ENCODE measurements around the gene HELLS. TPM values are rescaled to one million over a fixed set of nuclear protein-coding genes. Genes with fewer than 3 reads are reported as not detected.
"Not testable (repeated sequence)": the region's sequence is repeated elsewhere in the genome, so short reads cannot be mapped to it uniquely, and the experiment has no call there.

HELLS gene
- 10 to 100 TPM in 5 of 8 experiments, 1 to 10 TPM in 3; 4.6 to 92.1 (median 12.1) TPM for total RNA-seq

DNA sequence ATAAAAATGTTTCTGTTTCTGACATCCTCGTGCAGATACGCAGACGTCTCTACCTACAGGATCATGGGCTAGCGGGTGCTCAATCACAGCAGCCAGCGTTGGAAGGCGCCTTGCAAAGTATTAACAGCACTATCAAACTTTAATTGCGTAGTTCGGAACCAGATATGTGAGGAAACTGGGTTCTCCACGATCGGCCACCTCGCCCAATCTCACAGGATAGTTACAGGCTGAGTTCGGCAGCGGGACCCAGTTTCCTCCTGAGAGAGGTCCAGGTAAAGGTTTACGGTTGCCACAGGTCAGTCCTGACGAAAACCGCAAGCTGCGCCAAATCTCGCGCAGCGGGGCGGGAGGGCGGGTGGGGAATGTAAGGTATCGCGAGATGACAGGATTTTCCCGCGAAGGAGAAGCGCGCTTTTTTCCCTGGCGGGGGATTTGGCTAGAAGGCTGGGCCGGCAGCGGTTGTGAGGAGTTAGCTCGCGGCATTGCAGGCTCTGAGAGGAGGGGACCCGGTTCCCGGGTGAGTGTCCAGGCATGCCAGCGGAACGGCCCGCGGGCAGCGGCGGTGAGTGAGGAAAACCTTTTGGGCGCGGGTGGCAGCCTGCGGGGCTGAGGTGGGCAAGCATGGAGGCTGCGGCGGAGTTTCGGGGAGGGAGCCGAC is at the start of gene HELLS:
TSS of gene HELLS (plus strand) at position 398 of the 658 bp plus-strand sequence. CDS start at position 532, 134 bp downstream.
- ATAC-seq (replicated peaks in 6 of 8): peak; percentile 80 to 94 (median 92)
- in situ Hi-C loops (cut with MboI; ENCODE audit: low pct_unique_long_range_greater_than_20kb in 2 of 9, low sequenced_read_pairs in 9 of 9, unreplicated experiment in 9 of 9): no loop called here
- peak within 1 kb of the TSS; percentile 51 to 95 (median 84) for H3K4me3 ChIP-seq
- peaks cover 0 to 11% of the 10 kb centered on the region in 2 donors for H3K4me1 ChIP-seq (replicated peaks in 1 of 2)
- 0 to 7% (median 0%) methylated on average over 1 to 6 of the region's 48 CpGs; no CpG with 5 or more reads in 4 of the 10 experiments for WGBS, 10 experiments
- peak within 1 kb of the TSS in 1 of 2 donors; percentile 5 for H3K27ac ChIP-seq

- Histone ChIP-seq H3K27ac (no peak overlapping the region), H3K4me1 (replicated peaks in 1 of 2) (no peaks in the 10 kb centered on the region), H3K4me3 (no peak overlapping the region)
- WGBS, 10 experiments: 0 to 100% (median 89%) methylated on average over 1 to 4 of the region's 4 CpGs; no CpG with 5 or more reads in 1 of the 10 experiments
- in situ Hi-C loops (cut with MboI; ENCODE audit: low pct_unique_long_range_greater_than_20kb in 2 of 9, low sequenced_read_pairs in 9 of 9, unreplicated experiment in 9 of 9): no loop called here
- ATAC-seq (replicated peaks in 6 of 8): no peak
These were observed 49.6 kb upstream of the HELLS start for GRCh38 chr10:94496010-94496409.

DNA sequence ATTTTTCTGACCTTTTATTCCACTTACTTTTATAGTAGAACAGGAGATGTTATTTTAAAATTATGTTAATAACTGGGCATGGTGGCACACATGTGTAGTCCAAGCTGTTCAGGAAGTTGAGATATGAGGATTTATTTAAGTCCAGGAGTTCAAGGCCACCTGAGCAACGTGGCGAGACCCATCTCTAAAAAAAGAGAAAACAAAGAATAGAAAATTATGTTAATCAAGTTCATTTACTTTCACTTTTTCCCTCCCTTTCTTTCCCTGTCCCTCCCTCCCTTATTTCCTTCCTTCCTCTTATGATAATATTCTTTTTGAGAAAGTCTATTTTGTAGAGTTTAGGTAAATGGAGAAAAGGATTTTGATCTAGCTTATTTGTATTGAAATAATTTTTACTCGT is 48.9 kb upstream of the HELLS start:
- no peak for ATAC-seq (replicated peaks in 6 of 8)
- WGBS, 10 experiments: 66 to 96% (median 83%) methylated on average over 1 to 3 of the region's 3 CpGs; no CpG with 5 or more reads in 1 of the 10 experiments
- no peak overlapping the region for H3K27ac ChIP-seq
- H3K4me1 ChIP-seq (replicated peaks in 1 of 2): no peaks in the 10 kb centered on the region
- in situ Hi-C loops (cut with MboI; ENCODE audit: low pct_unique_long_range_greater_than_20kb in 2 of 9, low sequenced_read_pairs in 9 of 9, unreplicated experiment in 9 of 9): no loop called here
- H3K4me3 ChIP-seq: no peak overlapping the region

DNA sequence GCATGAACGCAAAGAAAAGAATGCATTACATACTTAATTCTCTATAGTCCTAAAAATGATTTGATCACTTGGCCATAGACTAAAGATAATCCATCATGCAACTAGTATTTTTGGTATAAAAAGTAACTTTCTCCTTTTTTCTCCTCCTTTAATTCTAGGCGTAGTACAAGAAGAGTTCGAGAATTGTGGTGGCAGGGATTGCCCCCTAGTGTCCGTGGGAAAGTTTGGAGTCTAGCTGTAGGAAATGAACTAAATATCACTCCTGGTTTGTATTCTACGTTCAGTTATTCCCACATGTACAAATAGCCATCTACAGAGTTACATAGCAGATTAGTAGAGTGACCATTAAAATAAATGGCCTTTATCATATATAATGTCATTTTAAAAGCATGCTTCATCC is 45.5 kb upstream of the HELLS start:
- in situ Hi-C loops (cut with MboI; ENCODE audit: low pct_unique_long_range_greater_than_20kb in 2 of 9, low sequenced_read_pairs in 9 of 9, unreplicated experiment in 9 of 9): no loop called here
- no peak overlapping the region for H3K4me3 ChIP-seq
- H3K27ac ChIP-seq: no peak overlapping the region
- peak in 1 of 8 experiments; percentile 18 for ATAC-seq (replicated peaks in 6 of 8)
- 60 to 100% (median 81%) methylated on average over 1 to 5 of the region's 5 CpGs for WGBS, 10 experiments
- H3K4me1 ChIP-seq (replicated peaks in 1 of 2): no peaks in the 10 kb centered on the region

GRCh38 chr10:94521276-94522250 is 24.0 kb upstream of the HELLS start:
- H3K27ac ChIP-seq: no peak overlapping the region
- no peak overlapping the region for H3K4me3 ChIP-seq
- no peak for ATAC-seq (replicated peaks in 6 of 8)
- in situ Hi-C loops (cut with MboI; ENCODE audit: low pct_unique_long_range_greater_than_20kb in 2 of 9, low sequenced_read_pairs in 9 of 9, unreplicated experiment in 9 of 9): no loop called here
- no peaks in the 10 kb centered on the region for H3K4me1 ChIP-seq (replicated peaks in 1 of 2)
- WGBS, 10 experiments: 77 to 100% (median 87%) methylated on average over 1 to 5 of the region's 5 CpGs

GRCh38 chr10:94524146-94524545 is 21.4 kb upstream of the HELLS start:
- no peaks in the 10 kb centered on the region for H3K4me1 ChIP-seq (replicated peaks in 1 of 2)
- ATAC-seq (replicated peaks in 6 of 8): no peak
- in situ Hi-C loops (cut with MboI; ENCODE audit: low pct_unique_long_range_greater_than_20kb in 2 of 9, low sequenced_read_pairs in 9 of 9, unreplicated experiment in 9 of 9): no loop called here
- 78 to 100% (median 97%) methylated on average over 1 to 7 of the region's 7 CpGs; no CpG with 5 or more reads in 3 of the 10 experiments for WGBS, 10 experiments
- no peak overlapping the region for H3K4me3 ChIP-seq
- H3K27ac ChIP-seq: no peak overlapping the region

DNA sequence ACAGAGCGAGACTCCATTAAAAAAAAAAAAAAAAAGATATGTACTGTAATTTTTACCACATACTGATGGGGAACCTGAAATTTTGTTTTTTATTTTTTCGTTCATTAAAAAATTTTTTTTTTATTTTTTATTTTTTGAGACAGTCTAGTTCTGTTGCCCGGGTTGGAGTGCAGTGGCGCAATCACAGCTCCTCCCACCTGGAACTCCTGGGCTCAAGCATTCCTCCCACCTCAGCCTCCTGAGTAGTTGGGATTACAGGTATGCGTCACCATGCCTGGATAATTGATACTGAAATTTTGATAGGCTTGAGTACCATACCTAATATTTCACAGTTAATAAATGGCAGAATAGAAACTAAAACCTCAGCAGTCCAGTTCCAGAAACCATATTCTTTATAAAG is 20.9 kb upstream of the HELLS start:
- 89 to 100% (median 95%) methylated on average over 2 to 5 of the region's 5 CpGs for WGBS, 10 experiments
- H3K27ac ChIP-seq: no peak overlapping the region
- in situ Hi-C loops (cut with MboI; ENCODE audit: low pct_unique_long_range_greater_than_20kb in 2 of 9, low sequenced_read_pairs in 9 of 9, unreplicated experiment in 9 of 9): no loop called here

DNA sequence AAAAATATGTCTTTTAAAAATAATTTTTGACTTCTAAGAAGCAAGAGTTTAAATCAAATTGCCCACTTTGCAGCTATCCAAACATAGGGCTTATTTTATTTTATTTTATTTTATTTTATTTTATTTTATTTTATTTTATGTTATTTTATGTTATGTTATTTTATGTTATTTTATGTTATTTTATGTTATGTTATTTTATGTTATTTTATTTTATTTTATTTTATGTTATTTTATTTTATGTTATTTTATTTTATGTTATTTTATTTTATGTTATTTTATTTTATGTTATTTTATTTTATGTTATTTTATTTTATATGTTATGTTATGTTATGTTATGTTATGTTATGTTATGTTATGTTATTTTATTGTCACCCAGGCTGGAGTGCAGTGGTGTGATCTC is 14.0 kb upstream of the HELLS start:
- ATAC-seq (replicated peaks in 6 of 8); H3K4me1 ChIP-seq (replicated peaks in 1 of 2); in situ Hi-C loops (cut with MboI; ENCODE audit: low pct_unique_long_range_greater_than_20kb in 2 of 9, low sequenced_read_pairs in 9 of 9, unreplicated experiment in 9 of 9); H3K4me3 ChIP-seq; H3K27ac ChIP-seq: not testable (repeated sequence)

More for the DNA sequence above, 20.9 kb upstream of the HELLS start:
- no peak for ATAC-seq (replicated peaks in 6 of 8)
- Histone ChIP-seq H3K4me3 (no peak overlapping the region), H3K4me1 (replicated peaks in 1 of 2) (no peaks in the 10 kb centered on the region)

DNA sequence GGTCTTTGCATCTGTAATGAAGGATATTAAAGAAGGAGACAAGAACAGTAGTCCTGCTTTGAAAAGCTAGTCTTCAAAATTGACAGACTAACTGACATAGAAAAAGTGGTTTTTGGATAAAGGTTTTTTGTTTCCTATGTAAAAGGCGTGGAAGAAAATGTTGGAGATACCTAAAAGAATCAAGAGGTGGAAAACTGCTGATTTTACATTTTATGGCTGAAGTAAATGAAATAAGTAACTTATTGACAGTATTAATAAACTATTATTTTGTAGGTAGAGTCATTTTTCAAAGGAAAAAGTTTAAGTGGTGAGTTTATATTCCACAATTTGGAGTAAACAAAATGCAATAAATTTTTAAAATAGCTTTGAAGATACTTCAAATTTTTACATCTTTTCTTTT is 12.6 kb upstream of the HELLS start:
- in situ Hi-C loops (cut with MboI; ENCODE audit: low pct_unique_long_range_greater_than_20kb in 2 of 9, low sequenced_read_pairs in 9 of 9, unreplicated experiment in 9 of 9): no loop called here
- Histone ChIP-seq H3K4me3 (no peak overlapping the region), H3K27ac (no peak overlapping the region), H3K4me1 (replicated peaks in 1 of 2) (no peaks in the 10 kb centered on the region)
- 60 to 100% (median 93%) methylated on average over 1 of the region's 1 CpG; no CpG with 5 or more reads in 1 of the 10 experiments for WGBS, 10 experiments
- ATAC-seq (replicated peaks in 6 of 8): no peak

DNA sequence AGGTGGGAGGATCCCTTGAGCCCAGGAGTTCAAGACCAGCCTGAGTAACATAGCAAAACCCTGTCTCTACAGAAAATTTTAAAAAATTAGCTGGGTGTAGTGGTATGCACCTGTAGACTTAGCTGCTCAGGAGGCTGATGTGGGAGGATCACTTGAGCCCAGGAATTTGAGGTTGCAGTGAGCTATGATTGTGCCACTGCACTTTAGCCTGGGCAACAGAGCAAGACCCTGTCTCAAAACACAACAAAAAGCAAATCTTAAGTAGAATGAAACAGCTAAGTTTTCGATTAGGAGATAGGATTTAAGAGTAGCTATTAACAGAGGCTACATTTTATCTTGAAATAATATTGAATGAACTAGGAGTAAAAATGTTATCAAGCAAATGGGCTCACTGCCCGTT is 3.3 kb upstream of the HELLS start:
- 17 to 100% (median 76%) methylated on average over 1 to 2 of the region's 2 CpGs; no CpG with 5 or more reads in 2 of the 10 experiments for WGBS, 10 experiments
- H3K4me3 ChIP-seq; in situ Hi-C loops (cut with MboI; ENCODE audit: low pct_unique_long_range_greater_than_20kb in 2 of 9, low sequenced_read_pairs in 9 of 9, unreplicated experiment in 9 of 9); H3K27ac ChIP-seq; ATAC-seq (replicated peaks in 6 of 8): not testable (repeated sequence)
- peaks cover 0 to 10% of the 10 kb centered on the region in 2 donors for H3K4me1 ChIP-seq (replicated peaks in 1 of 2)

GRCh38 chr10:94546049-94546900 is 687 bp downstream of the HELLS start:
- H3K27ac ChIP-seq: no peak overlapping the region
- peak; percentile 12 to 54 (median 27) for ATAC-seq (replicated peaks in 6 of 8)
- H3K4me3 ChIP-seq: peak overlapping the region; percentile 51 to 95 (median 84)
- 0 to 4% (median 1%) methylated on average over 4 to 22 of the region's 25 CpGs for WGBS, 10 experiments
- H3K4me1 ChIP-seq (replicated peaks in 1 of 2): peaks cover 0 to 11% of the 10 kb centered on the region in 2 donors
- in situ Hi-C loops (cut with MboI; ENCODE audit: low pct_unique_long_range_greater_than_20kb in 2 of 9, low sequenced_read_pairs in 9 of 9, unreplicated experiment in 9 of 9): no loop called here

DNA sequence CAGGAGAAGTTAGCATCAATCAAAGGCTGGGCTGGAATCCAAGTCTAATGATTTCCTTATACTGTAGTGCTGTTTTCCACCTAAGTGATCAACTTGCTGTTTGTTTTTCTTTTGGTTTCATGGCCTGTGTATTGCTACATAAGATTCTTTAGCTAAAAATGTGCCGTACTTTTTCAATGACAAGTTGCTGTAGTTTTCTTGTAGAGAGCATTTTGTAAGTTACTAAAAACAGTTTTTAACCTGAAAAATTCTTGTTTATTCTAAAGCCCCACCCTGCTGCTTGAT is 1.3 kb downstream of the HELLS start:
- peaks cover 0 to 11% of the 10 kb centered on the region in 2 donors for H3K4me1 ChIP-seq (replicated peaks in 1 of 2)
- peak overlapping the region; percentile 51 to 95 (median 84) for H3K4me3 ChIP-seq
- in situ Hi-C loops (cut with MboI; ENCODE audit: low pct_unique_long_range_greater_than_20kb in 2 of 9, low sequenced_read_pairs in 9 of 9, unreplicated experiment in 9 of 9): no loop called here
- no peak for ATAC-seq (replicated peaks in 6 of 8)
- 0 to 60% (median 14%) methylated on average over 1 of the region's 1 CpG; no CpG with 5 or more reads in 3 of the 10 experiments for WGBS, 10 experiments
- H3K27ac ChIP-seq: no peak overlapping the region

DNA sequence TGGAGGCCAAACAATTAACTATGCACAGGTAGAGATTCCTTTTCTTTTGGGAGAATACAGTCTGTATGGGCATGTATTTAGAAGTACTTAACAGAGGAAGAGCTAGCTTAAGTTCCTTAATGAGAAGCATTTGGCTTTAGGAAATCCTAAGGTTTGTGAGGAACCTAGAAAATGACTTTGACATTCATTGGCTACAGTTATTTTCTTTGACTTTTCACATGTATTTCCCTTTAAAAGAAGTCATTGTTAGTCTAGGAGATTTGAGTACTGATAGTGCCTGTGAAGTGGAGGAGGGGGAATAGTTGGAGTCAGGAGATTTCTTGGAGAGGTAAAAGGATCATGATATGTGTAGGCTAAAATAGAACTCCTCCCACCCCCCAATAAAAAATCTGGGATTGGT is 3.6 kb downstream of the HELLS start:
- no peak for ATAC-seq (replicated peaks in 6 of 8)
- Histone ChIP-seq H3K27ac (no peak overlapping the region), H3K4me3 (no peak overlapping the region), H3K4me1 (replicated peaks in 1 of 2) (peaks cover 0 to 11% of the 10 kb centered on the region in 2 donors)
- in situ Hi-C loops (cut with MboI; ENCODE audit: low pct_unique_long_range_greater_than_20kb in 2 of 9, low sequenced_read_pairs in 9 of 9, unreplicated experiment in 9 of 9): no loop called here

All from motor neuron (in vitro differentiated cells).